Activated T-cell treated with anti-CD3 and anti-CD28 coated beads, Interleukin-2, amount 50 U/mL, for 24 hours (primary cell): ENCODE measurements around the gene MCEMP1.
"Not testable (repeated sequence)": the region's sequence is repeated elsewhere in the genome, so short reads cannot be mapped to it uniquely, and the experiment has no call there.

Source experiments
- DNase-seq: peaks from one replicate; pipeline ENCODE4 v3.0.0-alpha.2; 2020
- H3K27ac Mint-ChIP-seq: 2 replicates; pipeline ENCODE4 v1.8.0; 2020; ENCODE audit warnings: mild to moderate bottlenecking, mixed read lengths
- H3K27me3 Mint-ChIP-seq: 2 replicates; pipeline ENCODE4 v1.8.0; 2020; ENCODE audit warnings: mixed read lengths
- H3K36me3 Mint-ChIP-seq: 2 replicates; pipeline ENCODE4 v1.8.0; 2020; ENCODE audit warnings: low read depth, mixed read lengths
- H3K4me1 Mint-ChIP-seq: 2 replicates; pipeline ENCODE4 v1.8.0; 2020; ENCODE audit warnings: low read depth, mixed read lengths
- H3K4me3 Mint-ChIP-seq: 2 replicates; pipeline ENCODE4 v1.8.0; 2020; ENCODE audit warnings: mild to moderate bottlenecking, moderate library complexity, mixed read lengths
- H3K9me3 Mint-ChIP-seq: 2 replicates; pipeline ENCODE4 v1.8.0; 2020; ENCODE audit warnings: mixed read lengths

Gene MCEMP1

DNA sequence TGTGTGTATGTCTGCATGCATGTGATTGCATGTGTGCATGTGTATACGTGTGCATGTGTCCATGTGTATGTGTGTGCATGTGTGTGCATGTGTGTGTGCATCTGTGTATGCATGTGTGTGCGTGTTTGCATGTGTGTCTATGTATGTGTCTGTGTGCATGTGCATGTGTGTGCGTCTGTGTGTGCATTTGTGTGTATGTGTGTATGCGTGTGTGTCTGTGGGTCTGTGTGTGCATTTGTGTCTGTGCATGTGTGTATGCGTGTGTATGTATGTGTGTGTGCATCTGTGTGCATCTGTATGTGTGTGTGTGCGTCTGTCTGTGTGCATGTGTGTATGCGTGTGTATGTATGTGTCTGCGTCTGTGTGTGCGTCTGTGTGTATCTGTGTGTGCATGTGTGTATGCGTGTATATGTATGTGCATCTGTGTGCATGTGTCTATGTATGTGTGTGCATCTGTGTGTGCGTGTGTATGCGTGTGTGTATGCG is 37.0 kb upstream of the MCEMP1 start:
- Mint-ChIP-seq H3K36me3 (peaks cover 35% of the 10 kb centered on the region), H3K27ac (no peak overlapping the region), H3K4me3 (no peak overlapping the region), H3K4me1 (peaks cover 32% of the 10 kb centered on the region), H3K9me3 (no peaks in the 10 kb centered on the region), H3K27me3 (no peaks in the 10 kb centered on the region)
- DNase-seq, result no peak

DNA sequence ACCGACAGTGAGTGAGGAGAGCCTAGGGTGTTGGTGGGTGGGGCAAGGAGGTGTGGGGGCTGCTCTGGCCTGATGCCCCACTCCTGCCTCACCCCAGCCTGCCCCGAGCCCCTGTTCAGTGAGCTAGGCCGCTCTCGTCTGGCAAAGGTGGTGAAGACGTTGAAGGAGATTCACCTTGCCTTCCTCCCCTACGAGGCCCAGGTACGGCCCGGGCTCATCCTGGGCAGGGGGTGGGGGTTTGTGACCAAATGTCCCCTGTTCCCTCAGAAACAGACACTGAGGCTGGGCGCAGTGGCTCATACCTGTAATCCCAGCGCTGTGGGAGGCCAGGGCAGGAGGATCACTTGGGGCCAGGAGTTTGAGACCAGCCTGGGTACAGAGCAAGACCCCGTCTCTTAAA is 36.1 kb upstream of the MCEMP1 start:
- Mint-ChIP-seq H3K4me3 (no peak overlapping the region), H3K27ac (no peak overlapping the region), H3K4me1 (peaks cover 29% of the 10 kb centered on the region), H3K36me3 (peaks cover 42% of the 10 kb centered on the region), H3K9me3 (no peaks in the 10 kb centered on the region), H3K27me3 (no peaks in the 10 kb centered on the region)
- DNase-seq, result no peak

DNA sequence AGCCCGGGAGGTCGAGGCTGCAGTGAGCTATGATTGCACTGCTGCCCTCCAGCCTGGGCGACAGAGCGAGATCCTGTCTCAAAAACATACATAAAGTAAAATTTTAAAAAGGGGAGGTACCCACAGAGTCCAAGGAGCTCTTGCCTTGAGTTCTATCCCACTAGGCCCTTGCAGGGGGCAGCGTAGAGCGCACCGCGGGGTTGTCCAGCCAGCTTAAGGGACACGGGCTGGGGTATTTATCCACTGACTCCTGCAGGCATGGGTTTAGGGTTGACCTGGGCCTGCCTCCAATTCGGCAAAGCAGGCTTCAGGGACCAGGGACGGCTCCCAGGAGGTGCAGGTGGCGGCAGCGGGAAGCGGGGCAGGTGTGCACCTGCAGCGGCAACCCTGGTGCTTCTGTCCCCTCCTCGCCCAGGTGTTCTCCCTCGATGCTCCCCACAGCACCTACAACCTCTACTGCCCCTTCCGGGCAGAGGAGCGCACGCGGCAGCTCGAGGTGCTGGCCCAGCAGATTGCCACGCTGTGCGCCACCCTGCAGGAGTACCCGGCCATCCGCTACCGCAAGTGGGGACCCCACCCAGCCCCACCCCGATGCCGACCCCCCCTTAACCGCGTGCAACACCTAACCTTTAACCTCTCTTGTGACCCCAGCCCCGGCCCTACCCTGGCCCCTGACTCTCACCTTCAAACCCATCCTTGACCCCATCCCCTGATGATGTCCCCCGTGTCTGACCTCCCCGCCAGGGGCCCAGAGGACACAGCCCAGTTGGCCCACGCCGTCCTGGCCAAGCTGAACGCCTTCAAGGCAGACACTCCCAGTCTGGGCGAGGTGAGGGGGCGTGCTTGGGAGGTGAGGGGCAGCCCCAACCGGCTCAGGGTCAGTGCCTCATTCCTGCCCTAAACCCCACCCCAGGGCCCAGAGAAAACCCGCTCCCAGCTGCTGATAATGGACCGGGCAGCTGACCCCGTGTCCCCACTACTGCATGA is 35.3 kb upstream of the MCEMP1 start:
- no peak overlapping the region for H3K4me3 Mint-ChIP-seq
- H3K9me3 Mint-ChIP-seq, result no peaks in the 10 kb centered on the region
- no peak overlapping the region for H3K27ac Mint-ChIP-seq
- peaks cover 23% of the 10 kb centered on the region for H3K4me1 Mint-ChIP-seq
- DNase-seq, result no peak
- no peaks in the 10 kb centered on the region for H3K27me3 Mint-ChIP-seq
- peaks cover 47% of the 10 kb centered on the region for H3K36me3 Mint-ChIP-seq

DNA sequence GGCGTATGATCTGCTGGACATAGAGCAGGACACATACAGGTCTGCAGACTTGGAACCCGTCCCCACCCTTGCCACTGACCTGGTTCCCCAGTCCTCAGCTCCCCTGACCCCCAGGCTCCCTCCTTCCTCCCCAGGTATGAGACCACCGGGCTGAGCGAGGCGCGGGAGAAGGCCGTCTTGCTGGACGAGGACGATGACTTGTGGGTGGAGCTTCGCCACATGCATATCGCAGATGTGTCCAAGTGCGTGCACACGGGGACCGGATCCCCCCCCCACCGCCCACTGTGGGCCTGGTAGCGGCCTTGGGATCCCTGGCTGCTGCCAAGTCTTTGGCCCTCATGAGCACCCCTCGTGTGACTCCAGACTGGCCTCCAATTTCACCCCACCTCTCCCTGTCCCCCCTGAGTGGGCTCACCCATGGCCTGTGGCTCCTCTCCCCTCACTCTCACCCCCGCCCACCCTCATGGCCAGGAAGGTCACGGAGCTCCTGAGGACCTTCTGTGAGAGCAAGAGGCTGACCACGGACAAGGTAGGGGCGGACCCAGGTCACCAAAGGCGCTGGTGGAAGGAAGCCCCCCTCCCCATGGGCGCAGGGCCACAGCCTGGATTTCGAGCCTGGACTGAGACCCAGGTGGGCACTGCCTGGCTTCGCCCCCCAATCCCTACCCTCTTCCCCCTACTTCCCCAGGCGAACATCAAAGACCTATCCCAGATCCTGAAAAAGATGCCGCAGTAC is 34.4 kb upstream of the MCEMP1 start:
- Mint-ChIP-seq H3K9me3 (no peaks in the 10 kb centered on the region), H3K27ac (no peak overlapping the region), H3K36me3 (peaks cover 47% of the 10 kb centered on the region), H3K4me1 (peaks cover 20% of the 10 kb centered on the region), H3K4me3 (no peak overlapping the region), H3K27me3 (no peaks in the 10 kb centered on the region)
- no peak for DNase-seq

DNA sequence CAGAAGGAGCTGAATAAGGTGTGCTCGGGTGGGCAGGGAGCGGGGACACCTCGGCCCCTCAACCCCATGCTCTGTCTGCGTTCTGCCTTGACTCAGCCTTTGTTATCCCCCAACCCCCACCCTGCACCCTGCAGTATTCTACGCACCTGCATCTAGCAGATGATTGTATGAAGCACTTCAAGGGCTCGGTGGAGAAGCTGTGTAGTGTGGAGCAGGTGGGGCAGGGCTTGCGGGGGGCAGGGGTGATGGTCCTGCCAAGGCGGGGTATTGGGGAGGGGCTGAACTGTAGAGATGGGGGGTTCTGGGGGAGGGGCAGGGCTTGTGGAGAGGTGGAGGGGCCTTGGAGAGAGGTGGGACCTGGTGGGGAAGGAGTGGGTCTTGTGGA is 33.9 kb upstream of the MCEMP1 start:
- Mint-ChIP-seq H3K27me3 (no peaks in the 10 kb centered on the region), H3K27ac (no peak overlapping the region), H3K4me1 (peaks cover 16% of the 10 kb centered on the region), H3K9me3 (no peaks in the 10 kb centered on the region), H3K36me3 (peaks cover 53% of the 10 kb centered on the region), H3K4me3 (no peak overlapping the region)
- DNase-seq, result no peak

DNA sequence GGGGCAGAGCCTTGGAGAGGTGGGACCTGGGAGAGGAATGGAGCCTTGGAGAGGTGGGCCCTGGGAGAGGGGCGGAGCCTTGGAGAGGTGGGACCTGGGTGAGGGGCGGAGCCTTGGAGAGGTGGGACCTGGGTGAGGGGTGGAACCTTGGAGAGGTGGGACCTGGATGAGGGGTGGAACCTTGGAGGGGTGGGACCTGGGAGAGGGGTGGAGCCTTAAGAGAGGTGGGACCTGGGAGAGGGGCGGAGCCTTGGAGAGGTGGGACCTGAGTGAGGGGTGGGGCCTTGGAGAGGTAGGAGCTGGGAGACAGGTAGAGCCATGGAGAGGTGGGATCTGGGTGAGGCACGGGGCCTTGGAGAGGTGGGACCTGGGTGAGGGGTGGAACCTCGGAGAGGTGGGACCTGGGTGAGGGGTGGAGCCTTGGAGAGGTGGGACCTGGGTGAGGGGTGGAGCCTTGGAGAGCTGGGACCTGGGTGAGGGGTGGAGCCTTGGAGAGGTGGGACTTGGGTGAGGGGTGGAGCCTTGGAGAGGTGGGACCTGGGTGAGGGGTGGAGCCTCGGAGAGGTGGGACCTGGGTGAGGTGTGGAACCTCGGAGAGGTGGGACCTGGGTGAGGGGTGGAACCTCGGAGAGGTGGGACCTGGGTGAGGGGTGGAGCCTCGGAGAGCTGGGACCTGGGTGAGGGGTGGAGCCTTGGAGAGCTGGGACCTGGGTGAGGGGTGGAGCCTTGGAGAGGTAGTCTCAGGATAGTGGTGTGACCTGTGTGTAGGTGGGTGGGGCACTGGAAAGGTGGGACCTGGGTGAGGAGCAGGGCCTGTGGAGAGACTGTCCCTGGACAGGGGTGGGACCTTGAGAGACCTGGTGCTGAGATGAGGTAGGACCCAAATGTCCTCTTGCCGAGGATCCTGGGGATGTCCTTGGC is 33.0 kb upstream of the MCEMP1 start:
- H3K4me3 Mint-ChIP-seq, DNase-seq: not testable (repeated sequence)

DNA sequence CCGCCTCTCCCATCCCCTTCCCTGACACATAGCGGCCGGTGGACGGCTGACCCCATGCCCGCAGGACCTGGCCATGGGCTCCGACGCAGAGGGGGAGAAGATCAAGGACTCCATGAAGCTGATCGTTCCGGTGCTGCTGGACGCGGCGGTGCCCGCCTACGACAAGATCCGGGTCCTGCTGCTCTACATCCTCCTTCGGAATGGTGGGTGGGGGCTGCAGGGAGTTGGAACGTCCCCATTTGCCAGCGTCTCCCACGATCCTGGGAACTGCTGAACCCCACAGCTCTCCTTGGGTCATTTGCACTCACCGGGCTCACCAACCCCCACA is 32.4 kb upstream of the MCEMP1 start:
- Mint-ChIP-seq H3K27me3 (no peaks in the 10 kb centered on the region), H3K4me1 (peaks cover 7% of the 10 kb centered on the region), H3K27ac (no peak overlapping the region), H3K9me3 (no peaks in the 10 kb centered on the region), H3K36me3 (peaks cover 48% of the 10 kb centered on the region), H3K4me3 (no peak overlapping the region)
- DNase-seq, result no peak

More for the DNA sequence above, 33.0 kb upstream of the MCEMP1 start:
- peaks cover 13% of the 10 kb centered on the region for H3K4me1 Mint-ChIP-seq
- H3K9me3 Mint-ChIP-seq, H3K27me3 Mint-ChIP-seq, H3K27ac Mint-ChIP-seq: not testable (repeated sequence)
- H3K36me3 Mint-ChIP-seq, result peaks cover 54% of the 10 kb centered on the region

DNA sequence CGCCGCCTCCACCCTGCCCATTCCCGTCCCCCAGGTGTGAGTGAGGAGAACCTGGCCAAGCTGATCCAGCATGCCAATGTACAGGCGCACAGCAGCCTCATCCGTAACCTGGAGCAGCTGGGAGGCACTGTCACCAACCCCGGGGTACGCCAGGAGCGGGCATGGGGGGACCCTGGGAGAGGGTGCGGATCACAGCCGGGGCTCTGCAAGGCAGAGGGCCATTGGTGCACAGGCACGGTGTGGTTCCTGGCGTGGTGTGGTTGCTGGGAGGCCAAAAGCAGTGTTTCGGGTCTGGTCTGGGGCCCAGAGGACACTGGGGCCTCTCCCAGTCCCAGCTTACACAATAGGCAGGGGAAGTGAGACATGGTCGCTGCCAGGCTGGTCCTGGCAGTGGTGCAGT is 31.7 kb upstream of the MCEMP1 start:
- Mint-ChIP-seq H3K36me3 (peaks cover 41% of the 10 kb centered on the region), H3K9me3 (no peaks in the 10 kb centered on the region), H3K27ac (no peak overlapping the region)

DNA sequence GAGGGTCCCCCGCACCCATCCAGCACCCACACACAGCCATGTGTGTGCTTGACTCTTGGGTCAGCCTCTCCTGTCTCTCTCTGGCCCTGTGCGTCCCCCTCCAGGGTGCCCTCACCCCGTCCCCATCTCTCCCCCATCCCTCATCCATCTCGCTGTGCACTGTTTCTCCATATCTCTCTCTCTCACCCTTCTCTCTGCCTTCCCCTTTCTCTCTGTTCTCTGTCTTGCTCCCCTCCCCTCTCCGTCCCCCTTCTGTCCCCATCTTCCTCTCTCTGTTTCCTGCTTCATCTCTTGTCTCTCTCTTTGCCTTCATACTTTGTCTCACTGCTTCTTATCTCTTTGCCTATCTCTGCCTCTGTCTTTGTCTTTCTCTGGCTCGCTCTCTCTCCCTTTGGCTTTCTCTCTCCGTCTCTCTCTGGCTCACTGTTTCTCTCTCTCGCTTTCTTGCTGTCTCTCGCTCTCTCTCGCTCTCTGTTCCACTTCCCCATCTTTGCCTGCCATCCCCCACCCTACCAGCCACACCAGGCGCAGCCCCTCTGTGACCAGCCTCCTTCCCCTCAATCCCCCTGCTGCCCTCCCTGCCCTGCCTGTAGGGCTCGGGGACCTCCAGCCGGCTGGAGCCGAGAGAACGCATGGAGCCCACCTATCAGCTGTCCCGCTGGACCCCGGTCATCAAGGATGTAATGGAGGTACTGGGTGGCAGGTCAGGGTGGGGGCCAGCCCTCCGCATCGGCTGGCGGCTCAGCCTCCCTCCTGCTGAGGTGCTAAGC is 31.0 kb upstream of the MCEMP1 start:
- Mint-ChIP-seq H3K9me3 (no peaks in the 10 kb centered on the region), H3K4me3 (no peak overlapping the region), H3K27ac (no peak overlapping the region), H3K36me3 (peaks cover 35% of the 10 kb centered on the region), H3K4me1 (no peaks in the 10 kb centered on the region), H3K27me3 (no peaks in the 10 kb centered on the region)
- no peak for DNase-seq

More for the DNA sequence above, 31.7 kb upstream of the MCEMP1 start:
- no peaks in the 10 kb centered on the region for H3K27me3 Mint-ChIP-seq
- peaks cover under 1% of the 10 kb centered on the region for H3K4me1 Mint-ChIP-seq
- DNase-seq, result no peak
- H3K4me3 Mint-ChIP-seq, result no peak overlapping the region

DNA sequence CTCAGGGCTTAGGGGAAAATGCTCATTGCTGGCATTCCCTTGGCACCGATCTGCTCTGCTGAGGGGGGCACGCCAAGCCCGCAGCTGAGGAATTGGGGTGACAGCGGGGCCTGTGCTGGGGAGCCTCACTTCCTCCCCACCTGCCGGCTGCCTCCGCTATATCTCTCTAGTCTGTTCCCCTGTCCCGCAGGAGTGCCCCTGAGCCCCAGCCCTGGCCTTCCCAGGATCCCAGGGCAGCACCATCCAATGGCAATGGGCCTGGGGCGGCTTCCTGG is 30.5 kb upstream of the MCEMP1 start:
- no peak overlapping the region for H3K4me3 Mint-ChIP-seq
- H3K4me1 Mint-ChIP-seq, result no peaks in the 10 kb centered on the region
- no peak for DNase-seq
- no peaks in the 10 kb centered on the region for H3K9me3 Mint-ChIP-seq
- no peak overlapping the region for H3K27ac Mint-ChIP-seq
- peaks cover 34% of the 10 kb centered on the region for H3K36me3 Mint-ChIP-seq
- H3K27me3 Mint-ChIP-seq, result no peaks in the 10 kb centered on the region

DNA sequence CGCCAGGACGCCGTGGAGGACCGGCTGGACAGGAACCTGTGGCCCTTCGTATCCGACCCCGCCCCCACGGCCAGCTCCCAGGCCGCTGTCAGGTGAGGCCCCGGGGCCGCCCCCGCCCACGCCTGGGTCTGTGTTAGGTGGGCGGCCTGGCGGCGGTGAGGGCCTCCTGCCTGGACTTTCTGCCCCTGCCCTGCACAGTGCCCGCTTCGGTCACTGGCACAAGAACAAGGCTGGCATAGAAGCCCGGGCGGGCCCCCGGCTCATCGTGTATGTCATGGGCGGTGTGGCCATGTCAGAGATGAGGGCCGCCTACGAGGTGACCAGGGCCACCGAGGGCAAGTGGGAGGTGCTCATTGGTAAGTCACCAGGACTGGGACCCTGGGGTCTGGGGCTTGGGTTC is 29.7 kb upstream of the MCEMP1 start:
- Mint-ChIP-seq H3K4me3 (no peak overlapping the region), H3K4me1 (peaks cover 2% of the 10 kb centered on the region), H3K27me3 (no peaks in the 10 kb centered on the region), H3K36me3 (peaks cover 34% of the 10 kb centered on the region), H3K9me3 (no peaks in the 10 kb centered on the region), H3K27ac (no peak overlapping the region)
- DNase-seq, result no peak

DNA sequence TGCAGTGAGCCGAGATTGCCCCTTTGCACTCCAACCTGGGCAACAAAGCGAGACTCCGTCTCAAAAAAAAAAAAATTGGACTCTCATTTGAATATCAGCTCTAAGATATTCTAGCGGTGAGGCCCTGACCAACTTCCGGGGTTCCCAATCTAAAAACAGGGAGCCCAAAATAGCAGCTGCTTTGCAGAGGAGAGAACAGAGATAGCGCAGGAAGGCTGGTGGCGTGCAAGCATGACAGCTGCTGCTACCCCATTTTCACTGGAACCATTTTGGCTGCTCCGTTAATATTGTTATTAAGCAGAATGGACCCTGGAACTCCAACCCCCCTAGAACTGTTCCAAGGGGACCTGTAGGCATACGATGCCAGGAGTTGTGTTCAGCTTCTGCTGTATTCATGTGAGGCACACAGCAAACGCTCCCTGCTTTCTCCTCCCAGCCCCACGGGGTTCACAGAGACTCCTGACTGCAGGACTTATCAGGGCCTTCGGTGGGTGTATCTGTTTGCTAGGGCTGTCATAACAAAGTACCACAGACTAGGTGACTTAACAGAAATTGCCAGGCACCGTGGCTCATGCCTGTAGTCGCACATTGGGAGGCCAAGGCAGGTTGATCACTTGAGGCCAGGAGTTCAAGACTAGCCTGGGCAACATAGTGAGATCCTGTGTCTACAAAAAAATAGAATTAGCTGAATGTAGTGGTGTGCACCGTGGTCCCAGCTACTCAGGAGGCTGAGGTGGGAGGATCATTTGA is 28.4 kb upstream of the MCEMP1 start:
- Mint-ChIP-seq H3K4me3 (no peak overlapping the region), H3K27me3 (no peaks in the 10 kb centered on the region), H3K4me1 (peaks cover 9% of the 10 kb centered on the region), H3K9me3 (no peaks in the 10 kb centered on the region), H3K27ac (no peak overlapping the region), H3K36me3 (peaks cover 29% of the 10 kb centered on the region)
- DNase-seq, result no peak

DNA sequence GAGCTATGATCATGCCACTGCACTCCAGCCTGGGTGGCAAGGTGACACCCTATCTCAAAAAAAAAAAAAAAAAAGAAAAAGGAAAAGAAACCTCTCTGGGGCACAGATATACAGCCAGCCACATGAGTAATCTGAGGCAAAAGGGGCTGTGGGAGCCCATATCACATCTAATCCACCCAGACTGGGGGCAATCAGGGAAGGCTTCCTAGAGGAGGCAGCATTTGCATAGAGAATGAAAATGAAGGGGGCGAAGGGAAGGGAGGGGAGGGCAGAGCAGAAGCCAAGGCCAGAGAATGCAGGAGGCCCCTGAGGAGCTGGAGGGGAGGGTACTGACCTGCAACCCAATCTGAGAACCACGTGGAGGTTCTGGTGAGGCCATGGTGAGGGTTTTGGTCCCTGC is 26.7 kb upstream of the MCEMP1 start:
- no peak for DNase-seq
- Mint-ChIP-seq H3K27me3 (no peaks in the 10 kb centered on the region), H3K36me3 (peaks cover 20% of the 10 kb centered on the region), H3K4me3 (no peak overlapping the region), H3K9me3 (no peaks in the 10 kb centered on the region), H3K27ac (no peak overlapping the region), H3K4me1 (peaks cover 9% of the 10 kb centered on the region)
